ENCODE data around the gene ZNF628.

Gene ZNF628

GRCh38 chr19:55508120-55508519 lies 31.7 kb downstream of the ZNF628 start:
- no peak for TF ChIP-seq CTCF (IDR thresholded peaks at IDR 0.05; ENCODE audit: low read depth, low read length, missing control alignments)
- DNase-seq (ENCODE audit: low read depth) = no peak
- no peak overlapping the region for H3K4me3 ChIP-seq (ENCODE audit: low read depth, low read length)

DNA sequence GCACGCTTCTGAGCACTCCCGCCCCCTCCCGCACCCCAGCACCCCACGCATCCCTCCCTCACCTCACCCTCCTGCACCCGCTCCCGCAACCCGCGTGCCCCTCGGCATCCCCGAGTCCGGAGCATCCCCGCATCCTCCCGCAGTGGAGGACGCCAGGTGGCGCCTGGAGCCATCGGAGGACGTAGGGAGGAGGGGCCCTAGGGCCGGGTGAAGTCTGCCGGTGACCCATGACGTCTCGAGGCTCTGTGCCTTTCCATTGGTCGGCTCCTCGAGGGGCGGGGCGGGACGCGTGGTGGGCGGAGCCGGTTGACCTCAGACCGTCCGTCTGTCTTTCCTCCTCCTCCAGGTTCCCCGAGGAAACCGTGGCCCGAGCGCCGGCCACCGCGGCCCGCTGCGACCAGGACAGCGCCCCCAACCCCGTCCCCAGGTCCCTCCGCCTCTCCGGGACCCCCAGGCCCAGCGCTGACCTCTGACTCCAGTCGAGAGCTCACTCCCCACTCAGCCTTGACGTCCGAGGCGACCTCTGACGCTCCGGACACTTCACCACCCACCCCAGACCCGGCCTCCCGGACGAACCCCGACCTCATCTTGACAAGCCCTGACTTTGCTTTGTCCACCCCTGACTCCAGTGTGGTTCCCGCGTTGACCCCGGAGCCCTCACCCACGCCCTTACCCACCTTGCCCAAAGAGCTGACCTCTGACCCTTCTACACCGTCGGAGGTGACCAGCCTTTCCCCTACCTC lies 40.6 kb downstream of the ZNF628 start:
- DNase-seq (ENCODE audit: low read depth) = peak; percentile 73
- H3K4me3 ChIP-seq (ENCODE audit: low read depth, low read length) = peak overlapping the region; percentile 47
- peak; percentile 85 for TF ChIP-seq CTCF (IDR thresholded peaks at IDR 0.05; ENCODE audit: low read depth, low read length, missing control alignments)

GRCh38 chr19:55519451-55520311 lies 43.3 kb downstream of the ZNF628 start:
- DNase-seq (ENCODE audit: low read depth) = no peak
- no peak overlapping the region for H3K4me3 ChIP-seq (ENCODE audit: low read depth, low read length)
- TF ChIP-seq CTCF (IDR thresholded peaks at IDR 0.05; ENCODE audit: low read depth, low read length, missing control alignments) = no peak

DNA sequence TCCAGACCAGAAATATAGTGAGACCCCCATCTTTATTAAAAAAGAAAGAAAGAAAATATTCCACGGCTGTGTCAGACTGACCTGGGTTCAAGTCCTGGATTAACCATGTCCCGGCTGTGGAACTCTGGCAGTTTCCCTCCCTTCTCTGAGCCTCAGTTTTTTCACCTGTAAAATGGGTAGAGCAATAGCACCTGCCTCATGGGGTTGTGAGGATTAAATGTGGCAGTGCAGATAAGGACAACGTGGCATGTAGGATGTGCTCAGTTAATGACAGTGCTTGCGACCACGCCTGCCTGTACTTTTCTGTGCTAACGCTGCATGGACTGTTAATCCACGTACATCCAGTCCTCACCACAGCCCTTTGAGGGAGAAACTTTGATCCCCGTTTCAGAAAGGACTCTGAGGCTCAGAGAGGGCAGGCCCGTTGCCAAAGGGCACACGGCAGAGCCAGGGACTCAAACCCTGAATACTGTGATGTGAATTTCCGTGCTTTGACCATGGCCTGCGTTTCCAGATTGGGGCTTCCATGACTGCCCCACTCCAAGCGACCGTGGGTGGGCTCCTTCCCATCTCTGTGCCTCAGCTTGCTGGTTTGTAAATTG lies 44.4 kb downstream of the ZNF628 start:
- no peak for TF ChIP-seq CTCF (IDR thresholded peaks at IDR 0.05; ENCODE audit: low read depth, low read length, missing control alignments)
- no peak overlapping the region for H3K4me3 ChIP-seq (ENCODE audit: low read depth, low read length)
- DNase-seq (ENCODE audit: low read depth) = no peak

DNA sequence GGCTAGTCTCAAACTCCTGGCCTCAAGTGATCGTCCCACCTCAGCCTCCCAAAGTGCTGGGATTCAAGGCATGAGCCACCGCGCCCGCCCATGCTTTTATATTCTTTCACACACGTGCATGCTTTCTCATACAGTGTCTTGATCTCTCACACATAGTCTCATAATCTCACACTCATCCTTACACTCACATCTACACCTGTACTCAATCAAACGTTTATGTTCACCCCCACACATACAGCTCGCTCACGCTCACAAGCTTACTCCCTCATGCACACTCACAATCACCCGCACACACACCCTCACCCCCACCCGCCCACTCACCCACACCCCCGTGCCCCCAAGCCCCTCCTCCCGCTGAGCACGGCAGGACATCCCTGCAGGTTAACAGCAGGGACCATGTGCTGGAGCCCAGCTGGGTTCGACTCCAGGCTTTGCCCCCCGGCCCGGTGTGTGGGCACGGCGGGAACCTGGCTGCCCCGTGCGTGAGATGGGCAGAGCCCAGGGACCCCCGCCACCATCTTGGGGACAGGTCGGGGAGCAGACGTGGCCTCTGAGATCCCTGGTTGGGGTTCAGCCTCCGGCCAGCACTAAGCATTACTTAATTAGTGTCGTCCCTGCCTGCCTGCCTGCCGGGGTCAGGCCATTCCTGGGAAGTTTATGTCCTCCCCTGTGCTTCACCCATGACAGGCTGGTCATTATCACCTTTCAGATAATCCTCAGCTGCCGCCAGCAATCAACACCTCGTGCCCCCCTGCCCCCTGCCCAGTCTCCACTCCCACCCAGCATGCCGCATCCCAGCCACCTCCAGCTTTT lies 49.1 kb downstream of the ZNF628 start:
- no peak overlapping the region for H3K4me3 ChIP-seq (ENCODE audit: low read depth, low read length)
- TF ChIP-seq CTCF (IDR thresholded peaks at IDR 0.05; ENCODE audit: low read depth, low read length, missing control alignments) = no peak

More for the DNA sequence above, 49.1 kb downstream of the ZNF628 start:
- no peak for DNase-seq (ENCODE audit: low read depth)

Measured in GM12864 (cell line).